Stimulated activated CD8-positive, alpha-beta memory T cell treated with anti-CD3 and anti-CD28 coated beads, Interleukin-4, amount 100 ng/mL, for 1 hour (primary cell): ENCODE data around the gene SPIB.
"Not testable (repeated sequence)": the region's sequence is repeated elsewhere in the genome, so short reads cannot be mapped to it uniquely, and the experiment has no call there.

ENCODE experiments used
- DNase-seq, 2 donors: peaks; one replicate each; pipeline ENCODE4 v3.0.0-alpha.2; 2020; ENCODE audit warnings: low read depth in 2 of 2, low spot score in 1 of 2

SPIB gene

DNA sequence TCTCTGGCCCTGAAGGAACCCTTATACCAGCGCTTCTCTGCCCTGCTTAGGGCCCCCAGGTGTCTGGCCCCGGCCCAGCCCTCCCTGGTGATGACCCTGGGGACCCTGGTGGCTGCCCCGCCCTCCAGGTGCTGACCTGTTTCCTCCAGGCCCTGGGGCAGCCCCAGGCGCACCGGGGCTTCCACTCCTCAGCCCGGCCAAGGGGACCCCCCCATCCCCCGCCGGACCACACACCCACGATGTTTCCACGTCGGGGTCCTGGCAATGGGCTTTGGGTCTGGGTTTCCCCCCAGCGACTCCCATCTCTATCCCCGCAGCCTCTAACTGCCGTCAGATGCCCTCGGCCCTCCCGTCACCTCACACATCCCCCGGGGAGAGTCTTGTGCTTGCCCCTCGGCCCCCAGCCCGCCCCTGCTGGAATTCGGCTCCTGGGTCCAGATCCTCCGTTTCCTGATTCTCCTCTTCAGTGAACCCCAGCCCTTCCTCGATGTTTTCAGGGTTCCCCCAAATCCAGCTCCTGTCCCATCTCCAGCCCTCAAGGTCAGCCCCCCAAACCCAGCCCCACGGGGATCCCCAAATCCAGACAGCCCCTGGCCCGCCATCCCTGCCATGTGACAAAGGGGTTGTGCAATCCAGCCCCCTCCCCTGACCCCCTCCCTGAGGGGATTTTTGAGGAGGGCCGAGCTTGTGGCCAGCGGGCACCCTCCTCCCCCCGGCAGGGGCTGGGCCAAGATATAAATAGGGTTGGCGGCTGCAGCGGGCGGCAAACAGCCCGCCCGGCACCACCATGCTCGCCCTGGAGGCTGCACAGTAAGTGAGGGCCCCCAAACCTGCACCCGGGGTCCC, at the start of gene SPIB:
Gene SPIB, plus strand, starts transcription at position 763 of the 846 bp plus-strand sequence. Its CDS starts 25 bp downstream, at position 788.
- DNase-seq: no peak

DNA sequence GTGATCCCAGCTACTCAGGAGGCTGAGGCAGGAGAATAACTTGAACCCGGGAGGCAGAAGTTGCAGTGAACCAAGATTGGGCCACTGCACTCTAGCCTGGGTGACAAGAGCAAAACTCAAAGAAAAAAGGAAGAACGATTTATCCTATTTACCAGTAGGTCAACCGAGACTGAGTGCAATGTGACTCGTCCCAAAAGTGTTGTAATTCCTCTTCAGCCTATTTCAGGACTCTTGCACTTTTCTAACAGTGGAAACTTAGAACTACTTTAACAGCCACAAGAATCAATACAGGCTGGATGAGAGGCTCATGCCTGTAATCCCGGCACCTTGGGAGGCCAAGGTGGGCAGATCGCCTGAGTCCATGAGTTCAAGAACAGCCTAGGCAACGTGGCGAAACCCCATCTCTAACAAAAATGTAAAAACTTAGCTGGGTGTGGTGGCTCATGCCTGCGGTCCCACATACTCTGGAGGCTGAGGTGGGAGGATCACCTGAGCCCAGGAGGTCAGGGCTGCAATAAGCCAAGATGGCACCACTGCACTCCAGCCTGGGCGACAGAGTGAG, 46.7 kb upstream of the SPIB start:
- no peak for DNase-seq

DNA sequence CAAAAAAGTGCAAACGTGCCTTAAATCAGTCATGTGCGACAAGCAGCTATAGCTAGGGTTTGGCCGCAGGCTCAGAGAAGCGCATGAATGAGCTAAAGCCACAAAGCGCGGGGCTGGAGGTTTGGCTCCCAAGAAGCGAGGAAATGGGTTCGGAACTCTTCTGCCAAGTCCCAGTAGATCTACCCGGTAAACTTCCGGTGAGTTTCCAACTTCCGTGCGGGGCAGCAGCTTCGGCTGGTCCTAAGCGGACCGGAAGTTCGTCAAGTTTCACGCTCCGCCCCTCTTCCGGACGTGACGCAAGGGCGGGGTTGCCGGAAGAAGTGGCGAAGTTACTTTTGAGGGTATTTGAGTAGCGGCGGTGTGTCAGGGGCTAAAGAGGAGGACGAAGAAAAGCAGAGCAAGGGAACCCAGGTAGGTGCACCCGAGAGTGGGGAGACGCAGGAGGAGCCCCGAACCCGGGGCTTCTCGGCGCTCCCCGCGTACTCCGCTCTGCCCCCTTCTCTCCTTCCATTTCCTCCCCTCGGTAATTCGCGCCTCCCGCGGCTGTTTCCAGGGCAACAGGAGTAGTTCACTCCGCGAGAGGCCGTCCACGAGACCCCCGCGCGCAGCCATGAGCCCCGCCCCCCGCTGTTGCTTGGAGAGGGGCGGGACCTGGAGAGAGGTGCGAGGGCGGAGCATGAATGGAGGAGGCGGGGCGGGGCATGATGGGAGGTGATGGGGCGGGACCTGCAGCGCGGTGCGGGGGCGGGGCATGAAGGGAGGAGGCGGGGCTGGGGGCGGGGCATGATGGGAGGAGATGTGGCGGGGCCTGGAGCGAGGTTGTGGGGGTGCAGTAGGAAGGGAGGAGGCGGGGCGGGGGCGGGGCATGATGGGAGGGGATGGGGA, 42.3 kb upstream of the SPIB start, which contains the start of gene NR1H2:
Gene NR1H2, plus strand, starts transcription at position 292 of the 885 bp plus-strand sequence. CDS start 1,149 bp downstream, outside the sequence.
- DNase-seq: peak; percentile 87 to 97

- no peak for DNase-seq
Measured at GRCh38 chr19:50377051-50377461, 41.7 kb upstream of the SPIB start.

DNA sequence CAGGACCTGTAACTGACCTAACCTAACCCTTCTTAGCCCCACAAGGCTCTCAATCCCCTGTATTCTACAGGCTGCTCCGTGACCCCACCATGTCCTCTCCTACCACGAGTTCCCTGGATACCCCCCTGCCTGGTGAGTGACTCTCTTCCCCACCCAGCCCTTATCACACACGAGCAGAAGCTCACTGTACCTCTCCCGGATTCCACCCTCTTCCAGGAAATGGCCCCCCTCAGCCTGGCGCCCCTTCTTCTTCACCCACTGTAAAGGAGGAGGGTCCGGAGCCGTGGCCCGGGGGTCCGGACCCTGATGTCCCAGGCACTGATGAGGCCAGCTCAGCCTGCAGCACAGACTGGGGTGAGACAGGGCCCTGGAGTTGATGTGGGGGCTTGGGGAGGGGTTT, 41.2 kb upstream of the SPIB start:
- DNase-seq: no peak

DNA sequence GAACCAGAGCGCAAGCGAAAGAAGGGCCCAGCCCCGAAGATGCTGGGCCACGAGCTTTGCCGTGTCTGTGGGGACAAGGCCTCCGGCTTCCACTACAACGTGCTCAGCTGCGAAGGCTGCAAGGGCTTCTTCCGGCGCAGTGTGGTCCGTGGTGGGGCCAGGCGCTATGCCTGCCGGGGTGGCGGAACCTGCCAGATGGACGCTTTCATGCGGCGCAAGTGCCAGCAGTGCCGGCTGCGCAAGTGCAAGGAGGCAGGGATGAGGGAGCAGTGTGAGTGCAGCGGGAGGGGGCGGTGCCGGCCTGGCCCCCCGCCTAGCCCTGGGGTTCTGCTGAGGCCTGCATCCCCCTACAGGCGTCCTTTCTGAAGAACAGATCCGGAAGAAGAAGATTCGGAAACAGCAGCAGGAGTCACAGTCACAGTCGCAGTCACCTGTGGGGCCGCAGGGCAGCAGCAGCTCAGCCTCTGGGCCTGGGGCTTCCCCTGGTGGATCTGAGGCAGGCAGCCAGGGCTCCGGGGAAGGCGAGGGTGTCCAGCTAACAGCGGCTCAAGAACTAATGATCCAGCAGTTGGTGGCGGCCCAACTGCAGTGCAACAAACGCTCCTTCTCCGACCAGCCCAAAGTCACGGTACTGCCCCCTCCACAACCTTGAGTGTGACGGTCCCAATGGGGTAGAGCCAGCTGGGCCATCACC, 40.4 kb upstream of the SPIB start:
- DNase-seq: no peak

- DNase-seq: no peak
Measured at GRCh38 chr19:50378863-50379236, 39.9 kb upstream of the SPIB start.

DNA sequence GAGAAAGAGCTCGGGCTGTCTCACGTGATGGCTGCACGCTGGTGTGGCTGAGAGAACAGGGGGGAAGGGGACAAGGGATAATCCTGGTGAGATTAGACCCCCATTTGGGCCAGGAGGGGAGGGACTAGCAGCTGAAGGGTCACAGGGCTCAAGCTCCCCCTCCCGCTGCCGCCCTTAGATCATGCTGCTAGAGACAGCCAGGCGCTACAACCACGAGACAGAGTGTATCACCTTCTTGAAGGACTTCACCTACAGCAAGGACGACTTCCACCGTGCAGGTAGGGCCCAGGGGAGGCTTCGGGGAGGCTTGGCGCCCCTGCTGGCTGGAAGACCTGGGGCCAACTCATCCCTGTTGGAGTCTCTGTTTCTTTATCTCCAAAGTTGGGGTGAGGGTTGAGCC, 39.1 kb upstream of the SPIB start:
- DNase-seq: no peak

DNA sequence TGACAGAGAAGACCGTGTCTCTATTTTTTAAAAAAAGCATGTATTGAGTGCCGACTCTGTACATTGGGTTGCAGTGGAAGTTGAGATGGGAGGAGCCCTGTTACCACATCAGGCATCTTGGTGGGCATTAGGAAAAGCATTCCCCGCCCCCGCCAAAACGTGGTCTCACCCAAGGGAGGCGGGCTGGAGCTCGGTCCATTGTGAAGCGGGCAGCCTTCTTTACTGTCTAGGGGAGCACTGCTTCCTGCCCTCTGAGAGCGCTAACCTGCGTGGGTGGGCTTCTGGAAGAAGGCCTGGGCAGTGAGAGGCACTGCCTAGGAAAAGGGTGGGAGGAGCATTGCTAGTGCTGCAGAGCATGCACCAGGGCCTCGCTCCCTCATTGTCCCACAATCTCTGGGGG, 38.6 kb upstream of the SPIB start:
- DNase-seq: no peak

DNA sequence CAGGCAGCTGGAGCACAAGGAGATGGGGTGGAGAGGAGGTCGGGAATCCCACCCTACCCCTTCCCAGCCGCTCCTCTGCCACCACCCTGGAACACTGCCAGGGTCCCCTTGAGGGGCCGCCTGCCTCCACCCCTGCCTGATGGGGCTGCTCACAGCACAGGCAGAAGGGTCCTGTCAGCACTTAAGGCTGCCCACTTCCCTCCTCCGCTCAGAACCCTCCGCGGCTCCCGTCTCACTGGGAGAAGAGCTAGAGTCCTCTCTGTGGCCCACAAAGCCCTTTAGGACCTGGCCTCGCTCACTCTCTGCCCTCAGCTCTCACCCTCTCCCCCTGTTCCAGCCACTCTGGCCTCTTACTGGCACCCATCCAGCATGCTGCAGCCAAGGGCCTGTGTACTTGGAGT, 38.0 kb upstream of the SPIB start:
- no peak for DNase-seq

DNA sequence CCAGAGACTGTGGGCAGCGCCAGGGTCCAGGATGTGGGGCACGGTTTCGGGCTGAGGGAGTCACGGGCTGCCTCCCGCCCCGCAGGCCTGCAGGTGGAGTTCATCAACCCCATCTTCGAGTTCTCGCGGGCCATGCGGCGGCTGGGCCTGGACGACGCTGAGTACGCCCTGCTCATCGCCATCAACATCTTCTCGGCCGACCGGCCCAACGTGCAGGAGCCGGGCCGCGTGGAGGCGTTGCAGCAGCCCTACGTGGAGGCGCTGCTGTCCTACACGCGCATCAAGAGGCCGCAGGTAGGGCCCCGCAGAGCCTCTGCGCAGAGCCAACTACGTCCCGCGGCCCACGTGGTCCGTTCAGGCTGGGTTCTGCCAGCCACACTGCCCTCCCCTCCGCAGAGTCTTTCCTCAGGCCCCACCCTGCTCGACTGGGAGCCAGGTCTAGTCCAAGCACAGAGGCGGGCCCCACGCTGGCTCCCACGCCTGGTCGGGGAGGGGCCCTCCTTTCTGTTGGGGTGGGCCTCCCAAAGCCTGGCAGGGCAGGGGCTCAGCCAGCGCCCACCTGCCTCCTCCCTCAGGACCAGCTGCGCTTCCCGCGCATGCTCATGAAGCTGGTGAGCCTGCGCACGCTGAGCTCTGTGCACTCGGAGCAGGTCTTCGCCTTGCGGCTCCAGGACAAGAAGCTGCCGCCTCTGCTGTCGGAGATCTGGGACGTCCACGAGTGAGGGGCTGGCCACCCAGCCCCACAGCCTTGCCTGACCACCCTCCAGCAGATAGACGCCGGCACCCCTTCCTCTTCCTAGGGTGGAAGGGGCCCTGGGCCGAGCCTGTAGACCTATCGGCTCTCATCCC, 36.6 kb upstream of the SPIB start:
- no peak for DNase-seq

GRCh38 chr19:50383001-50383851, 35.5 kb upstream of the SPIB start:
- DNase-seq: no peak

- peak; percentile 93 to 97 for DNase-seq
Measured at GRCh38 chr19:50383852-50384684, 34.7 kb upstream of the SPIB start, which contains the start of gene POLD1. Gene POLD1, plus strand, starts transcription at chr19:50384347. Its CDS starts 14,505 bp downstream, at chr19:50398852.

DNA sequence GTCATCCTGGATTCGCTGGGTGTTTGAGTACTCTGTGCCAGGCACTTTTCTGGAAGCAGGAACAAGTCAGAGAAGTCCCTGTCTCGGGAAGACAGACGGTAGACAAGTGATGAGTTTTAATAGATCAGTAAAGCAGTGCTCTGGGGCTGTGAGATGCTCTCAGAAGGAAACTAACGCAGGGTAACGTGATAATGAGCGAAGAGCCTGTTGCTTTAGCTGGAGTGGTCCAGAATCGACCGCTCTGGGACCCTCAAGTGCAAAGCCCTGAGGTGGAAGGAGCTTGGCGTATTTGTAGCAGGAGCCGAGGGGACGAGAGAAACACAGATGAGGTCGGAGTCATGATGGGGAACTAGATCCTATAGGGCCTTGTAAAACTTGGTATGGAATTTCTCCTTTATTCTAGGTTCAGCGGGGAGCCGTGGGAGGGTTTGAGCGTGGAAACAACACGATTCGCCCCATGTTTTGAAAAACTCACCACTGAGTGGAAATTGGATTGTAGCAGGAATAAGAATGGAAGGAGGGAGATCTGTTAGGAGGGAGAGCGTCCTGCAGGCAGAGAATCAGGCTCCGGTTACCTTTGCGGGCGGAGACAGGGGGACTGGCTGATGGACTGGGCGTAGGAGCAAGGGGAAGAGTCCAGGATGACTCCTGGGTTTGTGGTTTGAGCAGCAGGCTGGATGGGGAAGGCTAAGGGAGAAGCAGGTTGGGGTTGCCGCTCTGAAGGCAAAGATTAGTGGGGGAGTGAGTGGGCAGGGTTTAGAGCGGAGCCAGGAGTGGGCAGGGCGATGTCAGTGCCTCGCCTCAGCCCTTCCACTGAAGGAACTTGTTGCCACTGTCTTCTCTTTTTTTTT, 33.8 kb upstream of the SPIB start:
- DNase-seq: no peak

DNA sequence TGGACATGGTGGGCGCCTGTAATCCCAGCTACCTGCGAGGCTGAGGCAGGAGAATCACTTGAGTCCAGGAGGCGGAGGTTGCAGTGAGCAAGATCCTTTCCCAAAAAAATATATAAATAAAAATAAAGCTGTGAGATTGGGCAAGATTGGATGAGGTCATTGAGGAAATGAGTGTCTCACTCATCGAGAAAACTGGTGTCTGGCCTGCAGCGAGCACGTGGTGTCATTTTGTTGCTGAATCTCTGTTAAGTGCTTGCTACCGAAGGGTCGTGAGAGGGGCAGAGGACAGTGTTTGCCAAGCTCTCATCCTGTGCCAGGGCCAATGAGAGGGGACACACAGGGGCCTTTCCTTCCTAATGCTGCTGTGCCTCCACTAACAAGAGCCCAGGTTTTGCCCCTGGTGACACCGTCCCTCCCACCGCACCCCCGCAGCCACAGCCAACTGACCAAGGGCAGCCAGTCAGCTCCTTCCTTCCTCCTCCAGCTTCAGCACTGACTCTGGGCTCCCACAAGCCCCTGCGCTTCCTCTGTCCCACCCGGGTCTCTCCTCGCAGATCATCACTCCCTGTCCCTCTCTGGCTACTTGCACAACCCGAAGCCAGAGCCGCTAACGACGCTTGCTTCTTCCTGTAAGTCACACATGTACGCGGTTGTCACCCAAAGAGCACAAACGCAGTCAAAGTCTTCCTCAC, 31.4 kb upstream of the SPIB start:
- DNase-seq: no peak

DNA sequence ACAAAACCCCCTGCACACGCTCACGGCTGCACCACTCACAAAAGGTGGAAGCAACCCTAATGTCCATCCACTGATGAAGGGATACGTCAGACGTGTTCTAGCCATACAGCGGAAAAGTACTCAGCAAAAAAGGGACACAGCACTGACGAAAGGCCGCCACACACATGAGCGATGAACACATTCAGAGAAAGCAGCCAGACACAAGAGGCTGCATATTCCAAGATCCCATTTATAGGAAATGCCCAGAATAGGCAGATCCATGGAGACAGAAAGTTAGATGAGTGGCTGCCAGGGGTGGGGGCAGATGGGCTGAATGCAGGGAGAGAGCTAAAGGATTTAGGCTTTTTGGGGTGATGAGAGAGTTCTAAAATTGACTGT, 30.9 kb upstream of the SPIB start:
- no peak for DNase-seq

DNA sequence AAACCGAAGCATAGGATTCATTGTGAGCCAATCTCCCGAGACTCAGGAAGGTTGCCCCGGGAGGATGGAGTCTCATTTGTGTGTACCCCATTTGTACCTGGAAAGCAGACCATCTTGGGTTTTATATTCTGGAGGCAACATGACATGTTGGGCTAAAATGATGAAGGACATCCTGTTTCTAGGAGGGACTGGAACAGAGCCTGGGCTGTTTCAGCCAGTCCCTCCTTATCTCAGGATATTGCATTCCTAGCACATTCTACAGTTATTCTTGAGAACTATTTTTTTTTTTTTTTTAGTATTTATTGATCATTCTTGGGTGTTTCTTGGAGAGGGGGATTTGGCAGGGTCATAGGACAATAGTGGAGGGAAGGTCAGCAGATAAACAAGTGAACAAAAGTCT, 28.4 kb upstream of the SPIB start:
- DNase-seq: not testable (repeated sequence)
